ENCODE measurements around the gene GAPDHS.

Gene GAPDHS

DNA sequence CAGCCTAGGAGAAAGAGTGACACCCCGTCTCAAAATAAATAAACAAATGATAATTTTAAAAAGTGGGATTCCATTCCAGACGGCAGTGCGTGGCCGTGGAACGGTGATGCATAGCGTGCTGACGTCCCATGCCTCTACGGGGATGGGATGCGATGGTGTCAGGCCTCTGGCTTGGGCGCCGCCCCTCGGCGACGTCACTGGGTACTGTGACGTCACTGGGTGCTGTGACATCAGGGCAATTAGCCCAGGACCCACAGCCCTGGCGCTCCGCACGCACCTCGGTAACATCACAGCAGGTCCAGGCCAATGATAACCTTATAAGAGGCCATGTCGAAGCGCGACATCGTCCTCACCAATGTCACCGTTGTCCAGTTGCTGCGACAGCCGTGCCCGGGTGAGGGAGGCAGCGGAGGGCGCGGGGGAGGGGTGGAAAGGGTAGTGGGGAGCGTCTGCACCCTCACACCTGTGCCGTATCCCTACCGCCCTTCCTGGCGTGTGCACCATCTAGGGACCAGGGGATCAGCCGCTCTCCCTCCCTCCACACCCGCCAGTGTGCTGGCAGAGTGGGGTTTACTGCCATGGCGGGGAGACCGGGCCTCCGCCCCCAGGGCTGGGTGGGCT lies at the start of gene GAPDHS:
Gene GAPDHS (plus strand): TSS at position 256 of the 621 bp plus-strand sequence. CDS start 72 bp downstream, at position 328.
- Histone ChIP-seq H4K20me1 (no peaks in the 10 kb centered on the region), H3K27ac (no peak within 1 kb of the TSS), H3K9ac (no peak within 1 kb of the TSS), H3K4me2 (peak within 1 kb of the TSS; percentile 19), H3K36me3 (no peaks in the 10 kb centered on the region), H3K9me3 (no peaks in the 10 kb centered on the region), H3K4me3 (no peak within 1 kb of the TSS), H3K27me3 (peaks cover 20% of the 10 kb centered on the region; the same call in 1 of the 2 replicates), H3K4me1 (peaks cover 26% of the 10 kb centered on the region)
- no peak for TF ChIP-seq Cebpa-rat (IDR thresholded peaks at IDR 0.05)

DNA sequence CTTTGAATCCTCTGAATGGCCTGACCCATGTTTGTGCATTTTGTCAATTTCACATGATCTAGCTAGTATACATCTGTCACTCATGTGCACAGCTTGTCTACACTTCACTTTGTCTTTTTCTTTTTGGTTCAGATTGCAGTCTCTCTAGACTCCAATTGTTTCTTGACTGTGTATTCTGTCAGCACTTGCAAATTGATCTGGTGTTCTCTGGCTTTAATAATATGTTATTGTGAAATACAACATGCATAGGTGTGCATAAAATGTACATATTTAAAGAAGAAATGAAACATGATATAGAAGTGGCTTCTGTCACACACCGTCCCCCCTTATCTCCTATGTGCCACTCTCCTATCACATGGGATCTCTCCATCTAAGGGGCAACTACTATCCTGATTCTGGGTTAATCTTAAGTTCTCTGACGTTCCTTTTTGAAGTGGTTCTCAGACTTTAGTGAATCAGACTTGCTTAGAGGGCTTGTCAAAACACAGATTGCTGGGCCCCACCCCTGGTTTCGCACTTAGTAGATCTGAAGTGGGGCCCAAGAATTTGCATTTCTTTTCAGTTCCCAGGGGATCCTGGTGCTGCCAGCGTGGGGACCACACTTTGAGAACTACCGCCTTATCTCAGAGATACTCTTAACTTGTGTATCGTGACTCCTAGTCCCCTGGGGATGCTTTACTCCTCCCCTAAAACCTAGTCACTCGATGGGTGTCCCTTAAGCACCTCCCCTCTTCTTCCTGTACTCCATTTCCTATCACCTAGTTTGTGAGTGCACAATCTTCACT lies 48.8 kb upstream of the GAPDHS start:
- H3K36me3 ChIP-seq: no peaks in the 10 kb centered on the region
- H3K4me3 ChIP-seq: no peak overlapping the region
- no peaks in the 10 kb centered on the region for H4K20me1 ChIP-seq
- H3K4me2 ChIP-seq: peak overlapping the region; percentile 70
- no peak for TF ChIP-seq Cebpa-rat (IDR thresholded peaks at IDR 0.05)
- H3K4me1 ChIP-seq: peaks cover 20% of the 10 kb centered on the region
- no peaks in the 10 kb centered on the region for H3K27me3 ChIP-seq
- H3K9me3 ChIP-seq: no peaks in the 10 kb centered on the region
- H3K9ac ChIP-seq: no peak overlapping the region
- H3K27ac ChIP-seq: no peak overlapping the region

DNA sequence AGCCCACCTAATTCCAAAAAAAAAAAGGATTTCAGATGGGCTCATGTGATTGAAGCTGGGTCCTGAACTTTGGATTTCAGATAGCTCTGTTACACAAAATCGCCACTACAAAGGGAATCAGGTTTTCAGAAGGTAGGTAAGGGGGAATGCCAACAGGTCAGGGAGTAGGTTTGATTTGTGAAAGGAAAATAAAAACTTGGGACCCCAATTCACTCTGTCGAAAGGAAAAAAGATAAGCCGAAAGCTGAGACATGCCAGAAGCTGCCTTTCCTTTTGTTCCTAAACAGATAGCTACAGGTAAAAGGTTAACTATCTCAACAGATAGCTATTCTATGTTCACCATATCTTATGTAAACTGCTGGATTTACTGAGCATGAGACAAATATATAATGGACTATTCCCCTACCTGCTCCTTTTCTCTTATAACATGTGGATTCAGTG lies 47.0 kb upstream of the GAPDHS start:
- H3K27me3 ChIP-seq: no peaks in the 10 kb centered on the region

DNA sequence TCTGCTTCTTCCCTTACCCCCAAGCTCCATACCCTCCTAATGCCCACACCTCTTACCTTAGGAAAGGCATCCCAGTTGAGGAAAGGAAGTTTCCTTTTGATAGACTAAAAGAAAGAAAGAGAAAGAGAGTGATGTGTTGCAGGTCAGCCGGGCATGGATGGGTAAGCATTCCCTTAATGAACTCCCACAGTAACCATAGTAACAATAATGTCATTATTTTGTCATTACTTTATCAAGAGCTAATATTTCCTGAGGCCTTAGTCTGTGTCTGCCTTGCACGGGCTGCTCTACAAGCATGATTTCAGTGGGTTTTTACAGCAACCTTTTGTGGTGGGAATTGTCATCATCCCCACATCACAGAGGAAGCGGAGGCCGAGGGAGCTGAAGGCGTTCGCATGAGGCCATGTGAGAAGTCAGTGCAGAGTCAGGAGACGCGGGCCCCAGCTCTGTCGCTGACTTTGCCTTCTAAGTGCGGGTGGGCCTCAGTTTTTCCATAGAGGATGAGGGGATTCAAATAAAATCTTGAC lies 45.5 kb upstream of the GAPDHS start:
- no peak overlapping the region for H3K9ac ChIP-seq
- H4K20me1 ChIP-seq: no peaks in the 10 kb centered on the region
- H3K27me3 ChIP-seq: no peaks in the 10 kb centered on the region
- peaks cover 21% of the 10 kb centered on the region for H3K4me1 ChIP-seq
- H3K4me2 ChIP-seq: no peak overlapping the region
- no peak overlapping the region for H3K4me3 ChIP-seq
- no peak for TF ChIP-seq Cebpa-rat (IDR thresholded peaks at IDR 0.05)
- no peak overlapping the region for H3K27ac ChIP-seq
- no peaks in the 10 kb centered on the region for H3K9me3 ChIP-seq
- no peaks in the 10 kb centered on the region for H3K36me3 ChIP-seq

More for the DNA sequence above, 47.0 kb upstream of the GAPDHS start:
- Histone ChIP-seq H4K20me1 (no peaks in the 10 kb centered on the region), H3K27ac (no peak overlapping the region), H3K9me3 (no peaks in the 10 kb centered on the region), H3K9ac (no peak overlapping the region), H3K36me3 (no peaks in the 10 kb centered on the region), H3K4me1 (peaks cover 20% of the 10 kb centered on the region), H3K4me2 (no peak overlapping the region), H3K4me3 (no peak overlapping the region)
- TF ChIP-seq Cebpa-rat (IDR thresholded peaks at IDR 0.05): no peak

DNA sequence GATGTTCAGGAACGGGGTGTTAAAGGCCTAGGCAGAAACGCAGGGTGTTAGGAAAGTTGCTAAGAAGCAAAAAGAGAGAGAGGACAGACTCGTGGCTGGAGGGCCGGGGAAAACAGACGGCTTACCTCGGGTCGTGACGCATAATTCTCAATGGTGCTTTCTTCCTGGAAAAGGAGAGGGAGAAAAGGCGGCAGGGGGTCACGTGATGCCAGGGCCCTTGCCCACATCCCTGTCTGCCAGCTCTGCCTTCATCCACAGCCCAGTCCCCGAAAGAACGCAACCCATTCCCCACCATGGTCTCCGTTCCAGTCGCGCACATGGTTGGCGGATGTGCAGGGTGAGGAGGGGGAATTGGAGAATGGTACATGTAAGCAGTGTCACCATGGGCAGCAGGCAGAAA lies 44.6 kb upstream of the GAPDHS start:
- no peaks in the 10 kb centered on the region for H3K36me3 ChIP-seq
- H3K4me3 ChIP-seq: no peak overlapping the region
- no peak for TF ChIP-seq Cebpa-rat (IDR thresholded peaks at IDR 0.05)
- H3K4me2 ChIP-seq: no peak overlapping the region
- H3K27ac ChIP-seq: no peak overlapping the region
- H3K9ac ChIP-seq: no peak overlapping the region
- no peaks in the 10 kb centered on the region for H3K9me3 ChIP-seq
- H3K4me1 ChIP-seq: peaks cover 29% of the 10 kb centered on the region
- no peaks in the 10 kb centered on the region for H3K27me3 ChIP-seq
- H4K20me1 ChIP-seq: no peaks in the 10 kb centered on the region

DNA sequence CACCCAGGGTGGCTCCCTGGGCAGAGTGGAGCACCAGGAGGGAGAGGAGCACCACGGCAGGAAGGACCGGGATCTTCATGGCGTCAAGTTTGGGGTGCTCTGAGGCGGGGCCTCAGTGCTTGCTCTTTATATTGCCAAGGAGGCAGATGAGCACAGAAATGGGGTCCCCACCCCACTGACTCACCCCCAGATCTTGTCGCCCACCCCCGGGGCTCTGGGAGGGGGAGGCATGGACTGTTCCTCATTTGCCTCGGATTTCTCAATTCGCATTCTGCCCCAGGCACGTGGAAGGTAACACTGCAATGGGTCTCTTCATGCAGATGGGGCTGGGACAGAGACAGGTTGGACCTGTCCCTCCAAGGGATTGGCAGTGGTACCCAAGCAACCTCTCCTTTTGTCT lies 42.9 kb upstream of the GAPDHS start, which contains the start of gene KRTDAP:
Gene KRTDAP (minus strand): TSS at position 101 of the 400 bp plus-strand sequence. CDS start 22 bp downstream, at position 79.
- no peak within 1 kb of the TSS for H3K4me2 ChIP-seq
- H4K20me1 ChIP-seq: no peaks in the 10 kb centered on the region
- H3K27ac ChIP-seq: no peak within 1 kb of the TSS
- no peaks in the 10 kb centered on the region for H3K9me3 ChIP-seq
- no peak within 1 kb of the TSS for H3K4me3 ChIP-seq
- H3K4me1 ChIP-seq: peaks cover 23% of the 10 kb centered on the region
- H3K9ac ChIP-seq: no peak within 1 kb of the TSS
- H3K36me3 ChIP-seq: no peaks in the 10 kb centered on the region
- H3K27me3 ChIP-seq: no peaks in the 10 kb centered on the region
- TF ChIP-seq Cebpa-rat (IDR thresholded peaks at IDR 0.05): no peak

DNA sequence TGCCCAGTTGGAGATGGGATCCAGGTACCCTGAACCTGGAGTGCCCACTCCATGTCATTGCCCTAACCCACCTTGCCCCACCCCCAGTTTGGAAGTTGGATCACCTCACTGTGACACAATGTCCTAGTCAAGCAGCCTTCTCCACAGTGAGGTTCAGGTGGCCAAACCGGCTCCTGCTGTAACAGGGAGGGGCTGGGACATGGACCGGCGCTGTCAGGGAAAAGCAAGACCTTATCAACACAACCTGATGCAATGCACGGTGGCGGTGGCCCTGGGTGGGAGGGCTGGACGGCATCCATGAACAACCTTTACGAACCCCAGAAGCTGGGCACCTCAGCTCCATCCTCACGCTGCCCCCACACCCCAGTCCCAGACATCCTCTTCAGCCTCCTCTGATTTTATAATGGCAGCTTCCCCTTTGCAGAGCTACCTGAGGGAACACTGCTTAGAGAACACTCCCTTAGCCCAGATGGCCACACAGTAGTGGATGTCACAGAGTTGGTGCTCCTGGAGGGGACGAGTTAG lies 41.4 kb upstream of the GAPDHS start:
- Histone ChIP-seq H4K20me1 (no peaks in the 10 kb centered on the region), H3K4me2 (no peak overlapping the region), H3K4me1 (peaks cover 27% of the 10 kb centered on the region), H3K9me3 (no peaks in the 10 kb centered on the region), H3K36me3 (no peaks in the 10 kb centered on the region), H3K27me3 (no peaks in the 10 kb centered on the region), H3K27ac (no peak overlapping the region), H3K9ac (no peak overlapping the region), H3K4me3 (no peak overlapping the region)
- no peak for TF ChIP-seq Cebpa-rat (IDR thresholded peaks at IDR 0.05)

DNA sequence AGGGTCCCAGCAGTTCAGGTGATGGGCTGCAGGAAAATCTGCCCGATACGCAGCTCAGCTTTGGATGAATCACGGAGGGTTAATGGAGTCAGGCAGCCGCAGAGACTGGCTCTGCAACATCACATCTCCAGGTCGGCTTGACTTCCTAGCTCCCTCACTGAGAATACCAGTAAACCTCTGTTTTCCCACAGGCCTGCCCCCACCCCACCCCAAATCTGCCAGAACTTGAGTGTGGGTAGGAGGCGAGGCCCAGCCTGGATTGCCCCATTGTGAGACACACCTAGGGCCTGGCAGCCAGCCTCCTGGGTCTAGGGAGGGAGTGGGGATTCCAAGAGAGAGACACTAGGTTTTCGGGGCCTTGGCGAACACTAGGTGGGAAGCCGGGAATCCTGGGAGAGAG lies 39.3 kb upstream of the GAPDHS start:
- H3K36me3 ChIP-seq: no peaks in the 10 kb centered on the region
- no peak overlapping the region for H3K9ac ChIP-seq
- no peaks in the 10 kb centered on the region for H4K20me1 ChIP-seq
- TF ChIP-seq Cebpa-rat (IDR thresholded peaks at IDR 0.05): no peak
- H3K4me1 ChIP-seq: peaks cover 27% of the 10 kb centered on the region
- no peak overlapping the region for H3K27ac ChIP-seq
- H3K9me3 ChIP-seq: no peaks in the 10 kb centered on the region
- 0 out of 2 replicates have a peak overlapping the region, but pooled peaks have one; percentile 9 for H3K4me2 ChIP-seq
- no peak overlapping the region for H3K4me3 ChIP-seq
- H3K27me3 ChIP-seq: no peaks in the 10 kb centered on the region

DNA sequence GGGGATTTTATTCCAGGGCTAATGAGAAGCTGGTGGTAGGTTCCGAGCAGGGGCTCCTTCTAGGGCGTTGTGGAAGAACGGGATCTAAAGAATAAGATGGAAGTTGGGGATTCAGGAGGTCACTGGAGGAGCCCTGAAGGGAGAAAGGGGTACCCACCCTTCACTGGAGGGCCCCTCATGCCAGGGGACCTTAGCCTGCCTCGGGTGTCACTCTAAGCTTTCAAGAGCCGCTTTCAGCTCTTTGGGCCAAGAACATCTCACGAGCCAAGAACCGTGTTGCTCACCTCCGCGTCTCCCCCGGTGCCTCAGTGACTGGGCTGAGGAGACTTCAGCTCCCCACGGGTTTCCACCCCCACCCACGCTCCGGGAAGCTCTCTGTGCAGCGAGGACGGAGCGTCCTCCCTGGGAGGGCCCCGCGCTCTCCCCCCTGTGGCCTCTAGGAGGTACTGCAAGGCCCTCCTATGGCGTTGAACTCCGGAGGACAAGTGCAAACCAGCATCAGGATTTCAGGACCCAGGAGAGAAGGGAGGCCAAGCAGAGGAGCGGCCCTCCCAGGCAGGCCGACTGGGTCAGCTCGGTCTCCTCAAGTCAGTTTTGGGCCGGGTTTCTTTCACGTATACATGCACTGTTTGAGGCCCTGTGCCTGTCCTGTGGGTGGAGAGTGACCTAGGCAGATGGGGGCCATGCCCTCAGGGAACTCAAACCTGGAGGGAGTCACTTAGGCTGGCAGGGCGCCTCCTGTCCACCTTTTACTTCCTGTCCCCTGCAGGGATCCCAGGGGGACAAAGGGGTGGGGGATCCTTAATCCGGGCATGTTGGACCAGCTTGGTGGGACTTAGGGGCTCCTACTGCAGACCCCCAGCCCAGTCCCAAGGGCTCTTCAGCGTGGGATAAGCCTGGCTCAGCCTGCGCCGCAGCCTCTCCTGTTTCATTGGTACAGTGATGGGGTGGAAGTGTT lies 37.9 kb upstream of the GAPDHS start:
- H3K36me3 ChIP-seq: no peaks in the 10 kb centered on the region
- no peak overlapping the region for H3K4me3 ChIP-seq
- H3K4me1 ChIP-seq: peaks cover 32% of the 10 kb centered on the region
- TF ChIP-seq Cebpa-rat (IDR thresholded peaks at IDR 0.05): no peak
- no peaks in the 10 kb centered on the region for H4K20me1 ChIP-seq
- H3K9me3 ChIP-seq: no peaks in the 10 kb centered on the region
- H3K4me2 ChIP-seq: peak overlapping the region; percentile 63
- H3K27ac ChIP-seq: peak overlapping the region; percentile 16; the same call in 1 of the 2 replicates
- no peak overlapping the region; the same call in 1 of the 2 replicates for H3K9ac ChIP-seq
- no peaks in the 10 kb centered on the region for H3K27me3 ChIP-seq
